HG02981 (cell line): ENCODE results near the gene RUNX1.
A peak's percentile ranks its signal among the peaks of the same experiment; 100 is the strongest.

ENCODE experiments used
- ATAC-seq: cut with Tn5 transposase; IDR thresholded peaks from one replicate; pipeline ENCODE4 v1.9.1; 2021; ENCODE audit warnings: mild to moderate bottlenecking, moderate library complexity; ENCODE audit not compliant: unreplicated experiment

The RUNX1 gene

DNA sequence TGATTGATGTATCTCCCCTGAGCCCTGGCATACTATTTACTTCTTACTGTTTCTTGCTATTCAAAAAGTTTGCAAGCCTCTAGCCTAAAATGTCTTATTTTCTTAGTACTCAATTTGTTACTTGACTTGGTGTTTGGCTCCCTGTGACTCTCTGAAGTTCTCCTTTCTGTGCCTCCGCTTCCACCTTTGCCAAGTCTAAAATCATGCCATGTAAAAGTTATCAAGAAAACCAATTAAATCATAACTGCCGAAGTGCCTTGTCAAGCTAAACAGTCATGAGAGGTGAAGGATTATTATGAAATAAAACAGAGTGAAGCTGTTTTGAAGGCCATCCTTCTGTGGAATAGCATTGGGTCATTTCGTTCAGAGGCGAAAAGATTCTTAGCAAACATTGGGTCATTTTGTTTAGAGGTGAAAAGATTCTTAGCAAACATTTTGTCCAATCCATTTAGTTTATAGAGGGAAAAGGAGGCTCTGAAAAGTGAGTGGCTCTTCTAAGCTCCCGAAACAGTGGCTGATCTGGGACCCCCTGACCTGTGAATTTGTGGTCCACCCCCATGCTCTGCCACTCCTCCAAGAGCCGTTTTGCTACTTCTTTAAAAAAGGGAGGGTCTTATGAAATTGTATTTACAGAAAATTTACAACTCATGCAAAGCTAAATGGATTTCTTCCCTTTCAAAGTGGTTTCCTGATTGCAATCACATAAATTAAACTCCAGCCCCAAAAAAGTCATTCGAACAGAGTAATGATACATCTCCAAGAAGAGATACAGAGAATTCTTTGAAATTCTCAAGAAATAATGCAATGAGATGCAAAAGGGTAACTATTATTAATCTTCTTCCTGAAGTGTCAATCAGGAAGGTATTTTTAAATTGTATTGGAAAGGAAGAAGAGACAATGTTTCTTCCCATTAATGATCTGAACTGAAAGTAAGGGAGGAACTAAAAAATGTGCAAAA lies 141.4 kb downstream of the RUNX1 start:
- no peak for ATAC-seq

- ATAC-seq = no peak
Observed at GRCh38 chr21:34906401-34906800, 142.7 kb downstream of the RUNX1 start.

- no peak for ATAC-seq
Observed at GRCh38 chr21:34905218-34905537, 143.9 kb downstream of the RUNX1 start.

GRCh38 chr21:34904526-34905217 lies 144.4 kb downstream of the RUNX1 start:
- no peak for ATAC-seq

GRCh38 chr21:34900376-34900775 lies 148.7 kb downstream of the RUNX1 start:
- no peak for ATAC-seq

- no peak for ATAC-seq
Observed at GRCh38 chr21:34899760-34900159, 149.3 kb downstream of the RUNX1 start.

DNA sequence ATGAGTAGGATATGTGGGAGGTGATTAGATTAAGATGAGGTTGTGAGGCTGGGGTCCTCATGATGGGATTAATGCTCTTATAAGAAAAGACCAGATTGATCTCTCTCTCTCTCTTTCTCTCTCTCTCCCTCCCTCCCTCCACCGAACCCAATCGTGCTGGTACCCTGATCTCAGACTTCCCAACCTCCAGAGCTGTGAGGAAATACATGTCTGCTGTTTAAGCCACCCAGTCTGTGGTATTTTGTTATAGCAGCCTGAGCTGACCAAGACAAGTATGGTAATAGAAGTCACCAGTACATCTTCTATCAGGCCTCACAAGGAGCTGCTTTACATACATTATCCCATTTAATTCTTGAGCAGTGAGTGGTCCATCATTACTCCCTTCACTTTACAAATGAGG lies 149.8 kb downstream of the RUNX1 start:
- no peak for ATAC-seq

DNA sequence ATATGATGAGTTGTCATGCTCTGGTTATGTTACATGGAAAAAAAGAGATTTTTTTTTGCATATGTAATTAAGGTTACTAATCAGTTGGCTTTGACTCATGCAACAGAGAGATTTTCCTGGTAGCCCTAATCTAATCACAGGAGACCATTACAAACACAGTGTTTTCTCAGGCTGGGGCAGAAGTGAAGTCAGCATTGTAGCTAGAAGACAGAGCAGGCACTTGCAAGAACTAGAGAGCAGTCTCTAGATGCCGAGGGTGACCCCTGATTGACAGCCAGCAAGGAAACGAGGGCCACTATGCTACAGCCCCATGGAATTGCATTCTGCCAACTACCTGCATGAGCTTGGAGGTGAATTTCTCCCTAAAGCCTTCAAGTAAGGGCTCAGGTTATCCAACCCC lies 151.3 kb downstream of the RUNX1 start:
- ATAC-seq = no peak

GRCh38 chr21:34894401-34894800 lies 154.7 kb downstream of the RUNX1 start:
- no peak for ATAC-seq

DNA sequence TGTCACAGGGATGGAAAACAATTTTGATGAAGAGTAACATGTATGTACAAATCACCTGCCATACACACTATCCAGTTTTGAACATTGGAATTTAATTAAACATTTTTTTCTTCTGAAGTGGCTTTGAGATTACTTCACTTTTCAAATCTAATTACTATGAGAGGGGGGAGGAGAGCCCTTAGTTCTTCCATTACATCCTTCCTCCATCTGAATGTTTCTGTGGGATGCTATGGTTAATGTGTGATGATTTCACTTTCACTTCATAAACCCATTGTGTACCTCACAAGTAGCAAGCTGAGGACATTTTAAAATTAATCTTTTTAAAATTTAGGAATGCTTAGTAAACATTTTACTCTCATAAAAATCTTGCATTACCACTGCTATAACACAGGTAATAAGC lies 156.9 kb downstream of the RUNX1 start:
- ATAC-seq = no peak

DNA sequence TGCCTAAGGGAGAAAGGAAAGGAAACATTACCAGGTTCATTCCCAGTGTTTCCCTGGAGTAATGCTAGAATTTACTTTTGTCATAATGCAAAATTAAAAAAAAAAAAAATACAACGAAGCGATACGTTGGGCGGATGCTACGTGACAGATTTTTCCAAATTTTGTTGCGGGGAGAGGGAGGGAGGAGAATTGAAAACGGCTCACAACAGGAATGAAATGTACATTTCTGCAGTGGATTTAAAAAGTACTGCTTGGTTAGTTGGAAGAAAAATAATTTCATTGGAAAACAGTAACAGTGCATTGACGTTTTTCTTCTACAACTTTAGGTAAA lies 157.5 kb downstream of the RUNX1 start:
- ATAC-seq = no peak

DNA sequence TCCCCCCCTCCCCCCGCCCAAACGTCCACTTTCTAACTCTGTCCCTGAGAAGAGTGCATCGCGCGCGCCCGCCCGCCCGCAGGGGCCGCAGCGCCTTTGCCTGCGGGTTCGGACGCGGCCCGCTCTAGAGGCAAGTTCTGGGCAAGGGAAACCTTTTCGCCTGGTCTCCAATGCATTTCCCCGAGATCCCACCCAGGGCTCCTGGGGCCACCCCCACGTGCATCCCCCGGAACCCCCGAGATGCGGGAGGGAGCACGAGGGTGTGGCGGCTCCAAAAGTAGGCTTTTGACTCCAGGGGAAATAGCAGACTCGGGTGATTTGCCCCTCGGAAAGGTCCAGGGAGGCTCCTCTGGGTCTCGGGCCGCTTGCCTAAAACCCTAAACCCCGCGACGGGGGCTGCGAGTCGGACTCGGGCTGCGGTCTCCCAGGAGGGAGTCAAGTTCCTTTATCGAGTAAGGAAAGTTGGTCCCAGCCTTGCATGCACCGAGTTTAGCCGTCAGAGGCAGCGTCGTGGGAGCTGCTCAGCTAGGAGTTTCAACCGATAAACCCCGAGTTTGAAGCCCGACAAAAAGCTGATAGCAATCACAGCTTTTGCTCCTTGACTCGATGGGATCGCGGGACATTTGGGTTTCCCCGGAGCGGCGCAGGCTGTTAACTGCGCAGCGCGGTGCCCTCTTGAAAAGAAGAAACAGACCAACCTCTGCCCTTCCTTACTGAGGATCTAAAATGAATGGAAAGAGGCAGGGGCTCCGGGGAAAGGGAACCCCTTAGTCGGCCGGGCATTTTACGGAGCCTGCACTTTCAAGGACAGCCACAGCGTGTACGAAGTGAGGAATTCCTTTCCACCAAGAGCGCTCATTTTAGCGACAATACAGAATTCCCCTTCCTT lies 158.1 kb downstream of the RUNX1 start:
- no peak for ATAC-seq

DNA sequence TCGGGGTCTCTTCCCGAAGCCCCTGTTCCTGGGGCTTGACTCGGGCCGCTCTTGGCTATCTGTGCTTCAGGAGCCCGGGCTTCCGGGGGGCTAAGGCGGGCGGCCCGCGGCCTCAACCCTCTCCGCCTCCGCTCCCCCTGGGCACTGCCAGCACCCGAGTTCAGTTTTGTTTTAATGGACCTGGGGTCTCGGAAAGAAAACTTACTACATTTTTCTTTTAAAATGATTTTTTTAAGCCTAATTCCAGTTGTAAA lies 158.7 kb downstream of the RUNX1 start:
- no peak for ATAC-seq

DNA sequence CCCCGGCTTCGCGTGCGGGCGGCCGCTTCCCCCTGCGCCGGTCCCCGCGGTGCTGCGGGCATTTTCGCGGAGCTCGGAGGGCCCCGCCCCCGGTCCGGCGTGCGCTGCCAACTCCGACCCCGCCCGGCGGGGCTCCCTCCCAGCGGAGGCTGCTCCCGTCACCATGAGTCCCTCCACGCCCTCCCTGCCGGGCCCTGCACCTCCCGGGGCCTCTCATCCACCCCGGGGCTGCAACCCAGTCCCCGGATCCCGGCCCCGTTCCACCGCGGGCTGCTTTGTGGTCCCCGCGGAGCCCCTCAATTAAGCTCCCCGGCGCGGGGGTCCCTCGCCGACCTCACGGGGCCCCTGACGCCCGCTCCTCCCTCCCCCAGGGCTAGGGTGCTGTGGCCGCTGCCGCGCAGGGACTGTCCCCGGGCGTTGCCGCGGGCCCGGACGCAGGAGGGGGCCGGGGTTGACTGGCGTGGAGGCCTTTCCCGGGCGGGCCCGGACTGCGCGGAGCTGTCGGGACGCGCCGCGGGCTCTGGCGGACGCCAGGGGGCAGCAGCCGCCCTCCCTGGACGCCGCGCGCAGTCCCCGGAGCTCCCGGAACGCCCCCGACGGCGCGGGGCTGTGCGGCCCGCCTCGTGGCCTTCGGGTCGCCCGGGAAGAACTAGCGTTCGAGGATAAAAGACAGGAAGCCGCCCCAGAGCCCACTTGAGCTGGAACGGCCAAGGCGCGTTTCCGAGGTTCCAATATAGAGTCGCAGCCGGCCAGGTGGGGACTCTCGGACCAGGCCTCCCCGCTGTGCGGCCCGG lies 159.2 kb downstream of the RUNX1 start:
- ATAC-seq = peak; percentile 41

DNA sequence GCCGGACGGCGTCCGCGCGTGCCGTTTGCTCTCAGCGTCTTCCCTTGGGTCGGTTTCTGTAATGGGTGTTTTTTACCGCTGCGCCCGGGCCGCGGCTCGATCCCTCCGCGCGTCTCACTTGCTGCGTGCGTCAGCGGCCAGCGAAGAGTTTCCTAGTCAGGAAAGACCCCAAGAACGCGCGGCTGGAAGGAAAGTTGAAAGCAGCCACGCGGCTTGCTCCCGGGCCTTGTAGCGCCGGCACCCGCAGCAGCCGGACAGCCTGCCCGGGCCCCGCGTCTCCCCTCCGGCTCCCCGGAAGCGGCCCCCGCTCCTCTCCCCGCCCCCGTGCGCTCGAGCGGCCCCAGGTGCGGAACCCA lies 159.8 kb downstream of the RUNX1 start:
- ATAC-seq = peak; percentile 11

DNA sequence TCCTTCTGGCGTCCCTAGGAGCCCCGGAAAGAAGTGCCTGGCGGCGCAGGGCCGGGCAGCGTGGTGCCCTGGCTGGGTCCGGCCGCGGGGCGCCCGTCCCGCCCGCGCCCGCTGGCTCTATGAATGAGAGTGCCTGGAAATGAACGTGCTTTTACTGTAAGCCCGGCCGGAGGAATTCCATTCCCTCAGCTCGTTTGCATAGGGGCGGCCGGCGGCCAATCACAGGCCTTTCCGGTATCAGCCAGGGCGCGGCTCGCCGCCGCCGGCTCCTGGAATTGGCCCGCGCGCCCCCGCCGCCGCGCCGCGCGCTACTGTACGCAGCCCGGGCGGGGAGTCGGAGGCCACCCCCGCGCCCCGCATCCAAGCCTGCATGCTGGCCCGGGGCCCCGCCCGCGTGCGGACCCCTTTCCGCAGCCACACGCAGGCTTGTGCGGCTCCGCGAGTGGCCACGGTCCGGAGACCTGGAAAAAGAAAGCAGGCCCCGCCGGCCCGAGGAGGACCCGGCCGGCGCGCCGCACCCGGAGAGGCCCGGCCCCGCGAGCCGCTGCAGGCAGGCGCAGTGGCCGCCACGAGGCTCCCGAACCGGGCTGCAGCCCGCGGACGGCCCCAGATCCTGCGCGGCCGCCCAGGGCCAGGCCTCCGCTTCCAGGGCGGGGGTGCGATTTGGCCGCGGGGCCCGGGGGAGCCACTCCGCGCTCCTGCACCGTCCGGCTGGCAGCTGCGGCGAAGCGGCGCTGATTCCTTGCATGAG lies 160.4 kb downstream of the RUNX1 start:
- ATAC-seq = peak; percentile 44

DNA sequence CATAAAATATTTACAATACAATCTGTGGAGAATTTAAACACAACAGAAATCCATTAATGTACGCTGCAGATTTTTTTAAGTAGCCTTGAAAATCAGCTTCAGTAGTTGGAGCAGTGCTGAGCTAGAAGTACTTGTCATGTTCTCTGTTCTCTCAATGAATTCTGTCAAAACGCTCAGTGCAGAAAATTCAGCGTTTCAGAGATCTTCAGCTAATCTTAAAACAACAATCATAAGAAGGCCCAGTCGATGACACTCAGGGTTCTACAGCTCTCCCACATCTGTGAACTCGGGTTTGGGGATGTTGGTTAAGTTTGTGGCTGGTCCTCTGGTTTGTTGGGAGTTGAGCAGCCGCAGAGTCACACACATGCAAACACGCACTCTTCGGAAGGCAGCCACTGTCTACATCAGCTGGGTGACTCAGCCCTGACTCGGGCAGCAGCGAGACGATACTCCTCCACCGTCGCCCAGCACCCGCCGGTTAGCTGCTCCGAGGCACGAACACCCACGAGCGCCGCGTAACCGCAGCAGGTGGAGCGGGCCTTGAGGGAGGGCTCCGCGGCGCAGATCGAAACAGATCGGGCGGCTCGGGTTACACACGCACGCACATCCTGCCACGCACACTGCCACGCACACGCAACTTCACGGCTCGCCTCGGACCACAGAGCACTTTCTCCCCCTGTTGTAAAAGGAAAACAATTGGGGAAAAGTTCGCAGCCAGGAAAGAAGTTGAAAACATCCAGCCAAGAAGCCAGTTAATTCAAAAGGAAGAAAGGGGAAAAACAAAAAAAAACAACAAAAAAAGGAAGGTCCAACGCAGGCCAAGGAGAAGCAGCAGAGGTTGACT lies 161.2 kb downstream of the RUNX1 start:
- peak; percentile 29 for ATAC-seq

- ATAC-seq = no peak
Observed at GRCh38 chr21:34887105-34887442, 162.0 kb downstream of the RUNX1 start.

DNA sequence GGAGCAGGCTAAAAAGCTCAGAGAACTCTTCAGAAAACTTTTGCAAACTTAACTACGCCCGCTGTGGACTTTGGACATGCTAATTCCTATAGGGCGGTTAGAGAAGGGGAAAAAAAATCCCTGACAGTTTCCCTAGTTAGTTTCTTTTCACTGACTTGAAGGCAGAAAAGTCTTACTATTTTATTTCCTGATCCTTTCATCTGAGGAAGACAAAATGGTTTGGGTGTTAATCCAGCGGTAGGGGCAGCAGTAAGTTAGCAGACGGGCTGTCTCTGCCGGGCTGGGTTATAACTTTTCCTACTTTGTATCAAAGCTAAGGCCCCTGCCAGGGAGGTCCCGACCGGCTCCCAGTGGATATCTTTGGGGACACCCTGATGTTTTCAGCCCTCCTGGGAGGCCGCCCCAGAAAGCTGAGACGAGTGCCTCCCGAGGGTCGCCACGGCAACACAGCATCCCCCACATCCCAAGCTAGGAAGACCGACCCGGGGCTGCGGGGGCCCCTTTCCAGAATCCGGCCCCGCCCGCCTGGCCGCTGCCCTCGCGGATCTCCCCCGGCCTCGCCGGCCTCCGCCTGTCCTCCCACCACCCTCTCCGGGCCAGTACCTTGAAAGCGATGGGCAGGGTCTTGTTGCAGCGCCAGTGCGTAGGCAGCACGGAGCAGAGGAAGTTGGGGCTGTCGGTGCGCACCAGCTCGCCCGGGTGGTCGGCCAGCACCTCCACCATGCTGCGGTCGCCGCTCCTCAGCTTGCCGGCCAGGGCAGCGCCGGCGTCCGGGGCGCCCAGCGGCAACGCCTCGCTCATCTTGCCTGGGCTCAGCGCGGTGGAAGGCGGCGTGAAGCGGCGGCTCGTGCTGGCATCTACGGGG lies 162.6 kb downstream of the RUNX1 start:
- ATAC-seq = no peak
